Kidney epithelial cell (primary cell): Measurements from ENCODE around the gene SESN1. TPM values are rescaled to one million over a fixed set of nuclear protein-coding genes. Genes with fewer than 3 reads are reported as not detected.

Source experiments
- DNase-seq: peaks from one replicate; pipeline ENCODE4 v3.0.0-alpha.2; 2010; ENCODE audit warnings: low read depth
- H3K27me3 ChIP-seq: 2 replicates; pipeline ENCODE4 v1.6.0; 2011; ENCODE audit warnings: low read length; ENCODE audit not compliant: control insufficient read depth, insufficient read depth
- H3K36me3 ChIP-seq: 2 replicates; pipeline ENCODE4 v1.5.1; 2011; ENCODE audit warnings: low read length; ENCODE audit not compliant: control insufficient read depth, insufficient read depth
- H3K4me3 ChIP-seq: 2 replicates; pipeline ENCODE4 v1.5.1; 2011; ENCODE audit warnings: low read depth, mild to moderate bottlenecking, control low read depth, low read length
- CTCF ChIP-seq: IDR thresholded peaks from 2 replicates; pipeline ENCODE4 v1.5.1; 2011; ENCODE audit warnings: mild to moderate bottlenecking, moderate library complexity, low read length, control low read depth, inconsistent platforms; ENCODE audit not compliant: insufficient read depth, poor library complexity, severe bottlenecking
- total RNA-seq: library from RNA; depleted of rRNA; stranded (reverse); fragments of >200 nt; gene quantifications from 2 replicates; pipeline ENCODE4 v1.2.3, GENCODE V29; 2015

The SESN1 gene
- total RNA-seq, 1 donor from 2014 or later = 13.2 TPM

- Histone ChIP-seq H3K4me3 (no peak overlapping the region), H3K36me3 (no peaks in the 10 kb centered on the region), H3K27me3 (no peaks in the 10 kb centered on the region)
- no peak for DNase-seq
- no peak for TF ChIP-seq CTCF
Observed at GRCh38 chr6:108955329-108955949, 139.2 kb downstream of the SESN1 start.

DNA sequence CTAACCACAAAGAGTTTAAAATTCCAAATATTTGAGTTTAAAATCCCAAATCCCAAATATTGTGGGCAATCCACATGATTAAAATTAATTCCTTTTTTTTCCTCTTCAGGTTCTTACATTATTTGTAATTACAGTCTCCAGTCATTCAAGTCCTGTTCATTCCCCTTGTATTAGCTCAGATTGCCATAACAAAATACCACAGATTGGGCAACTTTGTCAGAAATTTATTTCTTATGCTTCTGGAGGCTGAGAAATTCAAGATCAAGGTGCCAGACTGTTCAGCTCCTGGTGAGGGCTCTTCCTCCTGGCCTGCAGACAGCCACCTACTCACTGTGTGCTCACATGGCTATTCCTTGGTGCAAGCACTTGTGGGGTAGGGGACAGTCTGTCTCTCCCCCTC is 141.0 kb downstream of the SESN1 start:
- TF ChIP-seq CTCF = no peak
- H3K27me3 ChIP-seq = no peaks in the 10 kb centered on the region
- no peak for DNase-seq
- no peak overlapping the region for H3K4me3 ChIP-seq
- H3K36me3 ChIP-seq = no peaks in the 10 kb centered on the region

GRCh38 chr6:108952776-108953486 is 141.7 kb downstream of the SESN1 start:
- DNase-seq = no peak
- TF ChIP-seq CTCF = no peak
- no peaks in the 10 kb centered on the region for H3K36me3 ChIP-seq
- H3K4me3 ChIP-seq = no peak overlapping the region
- H3K27me3 ChIP-seq = no peaks in the 10 kb centered on the region

DNA sequence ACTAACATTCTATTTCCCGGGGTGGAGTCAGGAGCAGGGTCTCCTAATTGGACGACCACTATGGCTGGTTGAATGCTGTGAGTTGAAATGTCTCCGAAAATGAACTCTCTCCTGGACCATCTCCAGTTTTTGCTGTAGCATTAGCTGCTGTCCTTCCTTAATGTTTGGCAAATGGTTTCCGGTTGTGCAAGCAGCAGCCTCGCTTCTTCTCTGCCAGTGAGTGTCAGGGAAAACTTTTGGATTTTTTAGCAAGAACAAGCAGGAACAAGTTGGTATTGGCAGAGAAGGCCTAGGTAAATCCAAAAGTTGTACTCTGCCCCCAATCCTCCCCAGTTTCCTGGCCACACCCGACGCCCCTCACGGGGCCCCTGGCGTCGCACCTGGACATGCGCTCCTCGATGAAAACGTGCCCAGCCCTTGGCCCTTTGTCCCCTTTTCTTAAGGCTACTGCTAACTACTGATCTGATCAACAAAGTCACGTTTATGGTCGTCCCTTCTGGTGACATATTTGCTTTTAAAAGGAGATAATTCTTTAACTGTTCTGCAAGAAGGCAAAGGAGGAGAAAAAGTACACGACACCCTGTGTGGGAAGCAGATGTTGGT is 143.2 kb downstream of the SESN1 start:
- no peaks in the 10 kb centered on the region for H3K36me3 ChIP-seq
- no peak for TF ChIP-seq CTCF
- H3K4me3 ChIP-seq = no peak overlapping the region
- DNase-seq = no peak
- H3K27me3 ChIP-seq = no peaks in the 10 kb centered on the region

- TF ChIP-seq CTCF = no peak
- Histone ChIP-seq H3K36me3 (no peaks in the 10 kb centered on the region), H3K27me3 (no peaks in the 10 kb centered on the region), H3K4me3 (no peak overlapping the region)
- no peak for DNase-seq
Observed at GRCh38 chr6:108948181-108948661, 146.4 kb downstream of the SESN1 start.
